ENCODE measurements around the gene PROM1. TPM values are rescaled to one million over a fixed set of nuclear protein-coding genes. Genes with fewer than 3 reads are reported as not detected.
A peak's percentile ranks its signal among the peaks of the same experiment; 100 is the strongest.

The PROM1 gene
- total and polyA plus RNA-seq, 2 donors (not counting 1 experiment from before 2014, with no cell fraction given): 0.10 to 0.17 TPM

- Histone ChIP-seq H3K79me2 (ENCODE audit: control insufficient read depth, insufficient read depth, low read length) (no peaks in the 10 kb centered on the region), H3K27me3 (ENCODE audit: control insufficient read depth, insufficient read depth, low read length) (no peaks in the 10 kb centered on the region), H3K36me3 (ENCODE audit: control insufficient read depth, insufficient read depth, low read length) (no peaks in the 10 kb centered on the region), H3K9ac (ENCODE audit: insufficient read depth, low read length) (no peak overlapping the region), H3K9me3 (ENCODE audit: control insufficient read depth, insufficient read depth, low read depth, low read length) (no peaks in the 10 kb centered on the region), H3K27ac (ENCODE audit: insufficient read depth, low read length) (no peak overlapping the region), H4K20me1 (ENCODE audit: control insufficient read depth, extremely low read depth, insufficient read depth, low read length) (no peaks in the 10 kb centered on the region), H3K4me3 (replicated peaks in 1 of 4; ENCODE audit: control extremely low read depth in 1 of 4, insufficient read depth in 1 of 4, low read depth in 3 of 4, low read length in 4 of 4) (no peak overlapping the region), H2AFZ (ENCODE audit: low read length) (no peak overlapping the region), H3K4me2 (ENCODE audit: extremely low read depth, insufficient read depth, low read length) (no peak overlapping the region), H3K4me1 (ENCODE audit: control insufficient read depth, extremely low read depth, insufficient read depth, low read length) (no peaks in the 10 kb centered on the region)
- TF ChIP-seq CTCF (conservative IDR thresholded peaks at IDR 0.05 in 1 of 2, IDR thresholded peaks at IDR 0.05 in 1 of 2; ENCODE audit: low read depth in 1 of 2, low read length in 2 of 2): no peak
- no peak for TF ChIP-seq EZH2 (IDR thresholded peaks at IDR 0.05; ENCODE audit: low read length, missing control alignments)
- peak in 1 of 2 donors; percentile 45 for DNase-seq (ENCODE audit: low read depth in 2 of 2)
These were observed 59.9 kb downstream of the PROM1 start for GRCh38 chr4:16023776-16024408.

GRCh38 chr4:16021804-16022560, 61.8 kb downstream of the PROM1 start:
- Histone ChIP-seq H3K9me3 (ENCODE audit: control insufficient read depth, insufficient read depth, low read depth, low read length) (no peaks in the 10 kb centered on the region), H4K20me1 (ENCODE audit: control insufficient read depth, extremely low read depth, insufficient read depth, low read length) (no peaks in the 10 kb centered on the region), H3K4me2 (ENCODE audit: extremely low read depth, insufficient read depth, low read length) (no peak overlapping the region), H3K27ac (ENCODE audit: insufficient read depth, low read length) (no peak overlapping the region), H3K4me1 (ENCODE audit: control insufficient read depth, extremely low read depth, insufficient read depth, low read length) (no peaks in the 10 kb centered on the region), H3K27me3 (ENCODE audit: control insufficient read depth, insufficient read depth, low read length) (peaks cover 2% of the 10 kb centered on the region), H2AFZ (ENCODE audit: low read length) (no peak overlapping the region), H3K9ac (ENCODE audit: insufficient read depth, low read length) (no peak overlapping the region), H3K4me3 (replicated peaks in 1 of 4; ENCODE audit: control extremely low read depth in 1 of 4, insufficient read depth in 1 of 4, low read depth in 3 of 4, low read length in 4 of 4) (no peak overlapping the region), H3K36me3 (ENCODE audit: control insufficient read depth, insufficient read depth, low read length) (no peaks in the 10 kb centered on the region), H3K79me2 (ENCODE audit: control insufficient read depth, insufficient read depth, low read length) (no peaks in the 10 kb centered on the region)
- no peak for DNase-seq (ENCODE audit: low read depth in 2 of 2)
- TF ChIP-seq EZH2 (IDR thresholded peaks at IDR 0.05; ENCODE audit: low read length, missing control alignments) (no peak), CTCF (conservative IDR thresholded peaks at IDR 0.05 in 1 of 2, IDR thresholded peaks at IDR 0.05 in 1 of 2; ENCODE audit: low read depth in 1 of 2, low read length in 2 of 2) (no peak)

- no peaks in the 10 kb centered on the region for H3K79me2 ChIP-seq (ENCODE audit: control insufficient read depth, insufficient read depth, low read length)
These were observed 64.2 kb downstream of the PROM1 start for GRCh38 chr4:16019649-16020048.

More at GRCh38 chr4:16019649-16020048, 64.2 kb downstream of the PROM1 start:
- TF ChIP-seq CTCF (conservative IDR thresholded peaks at IDR 0.05 in 1 of 2, IDR thresholded peaks at IDR 0.05 in 1 of 2; ENCODE audit: low read depth in 1 of 2, low read length in 2 of 2): no peak
- no peak for TF ChIP-seq EZH2 (IDR thresholded peaks at IDR 0.05; ENCODE audit: low read length, missing control alignments)
- H3K9me3 ChIP-seq (ENCODE audit: control insufficient read depth, insufficient read depth, low read depth, low read length): no peaks in the 10 kb centered on the region
- H3K4me3 ChIP-seq (replicated peaks in 1 of 4; ENCODE audit: control extremely low read depth in 1 of 4, insufficient read depth in 1 of 4, low read depth in 3 of 4, low read length in 4 of 4): no peak overlapping the region
- no peak overlapping the region for H3K4me2 ChIP-seq (ENCODE audit: extremely low read depth, insufficient read depth, low read length)
- no peak overlapping the region for H3K27ac ChIP-seq (ENCODE audit: insufficient read depth, low read length)
- no peak overlapping the region for H2AFZ ChIP-seq (ENCODE audit: low read length)
- no peaks in the 10 kb centered on the region for H3K4me1 ChIP-seq (ENCODE audit: control insufficient read depth, extremely low read depth, insufficient read depth, low read length)
- DNase-seq (ENCODE audit: low read depth in 2 of 2): peak in 1 of 2 donors; percentile 30
- H3K36me3 ChIP-seq (ENCODE audit: control insufficient read depth, insufficient read depth, low read length): no peaks in the 10 kb centered on the region
- H3K9ac ChIP-seq (ENCODE audit: insufficient read depth, low read length): no peak overlapping the region
- H4K20me1 ChIP-seq (ENCODE audit: control insufficient read depth, extremely low read depth, insufficient read depth, low read length): no peaks in the 10 kb centered on the region
- H3K27me3 ChIP-seq (ENCODE audit: control insufficient read depth, insufficient read depth, low read length): peaks cover 2% of the 10 kb centered on the region

Data from fibroblast of lung (primary cell).